OCI-LY3 (cell line): ENCODE measurements around the gene ATP1A4.

ENCODE experiments used
- H2AFZ ChIP-seq: fragments of 200-600, 300-600 bp; shearing (Covaris generic); 2 replicates; pipeline ENCODE4 v1.6.0; 2014; ENCODE audit warnings: antibody characterized with exemption, low read depth, low read length
- H3K27ac ChIP-seq: fragments of 200-600, 300-600 bp; sonication (generic); 2 replicates; pipeline ENCODE4 v1.5.1; 2014; ENCODE audit warnings: mild to moderate bottlenecking, low read length, moderate library complexity, mixed read lengths
- H3K27me3 ChIP-seq: fragments of 200-600, 300-600 bp; sonication (generic); 2 replicates; pipeline ENCODE4 v1.6.1; 2014; ENCODE audit warnings: low read depth, low read length, mixed read lengths
- H3K36me3 ChIP-seq: fragments of 200-600, 300-600 bp; sonication (generic); replicated peaks from 2 replicates; pipeline ENCODE3; 2014; ENCODE audit warnings: low read depth, low read length, mixed read lengths
- H3K4me1 ChIP-seq: fragments of 300-600, 200-600 bp; sonication (generic); 2 replicates; pipeline ENCODE4 v1.6.1; 2014; ENCODE audit warnings: low read length, mixed read lengths
- H3K4me2 ChIP-seq: fragments of 200-600, 300-600 bp; sonication (generic); 2 replicates; pipeline ENCODE4 v1.6.1; 2014; ENCODE audit warnings: low read length, mixed read lengths
- H3K4me3 ChIP-seq: fragments of 300-600, 200-600 bp; sonication (generic); 2 replicates; pipeline ENCODE4 v1.5.1; 2014; ENCODE audit warnings: antibody characterized with exemption, mild to moderate bottlenecking, low read length, moderate library complexity
- H3K79me2 ChIP-seq: fragments of 300-600, 200-600 bp; shearing (Covaris generic); 2 replicates; pipeline ENCODE4 v1.6.1; 2014; ENCODE audit warnings: mild to moderate bottlenecking, low read length, mixed read lengths
- H3K9ac ChIP-seq: fragments of 300-600, 200-600 bp; shearing (Covaris generic); 2 replicates; pipeline ENCODE4 v1.6.0; 2014; ENCODE audit warnings: mild to moderate bottlenecking, low read length, moderate library complexity
- H3K9me3 ChIP-seq: fragments of 200-600, 300-600 bp; shearing (Covaris generic); 2 replicates; pipeline ENCODE4 v1.6.1; 2014; ENCODE audit warnings: low read length, mixed read lengths; ENCODE audit not compliant: insufficient read depth
- H4K20me1 ChIP-seq: fragments of 200-600, 300-600 bp; sonication (generic); 2 replicates; pipeline ENCODE4 v1.6.1; 2016; ENCODE audit warnings: low read length, mixed read lengths; ENCODE audit not compliant: insufficient read depth
- EZH2phosphoT487 ChIP-seq: fragments of 200-600 bp; shearing (Covaris generic); IDR thresholded peaks from 2 replicates; pipeline ENCODE4 v1.6.1; 2018; ENCODE audit warnings: antibody characterized with exemption, mixed run types, low read depth
- TF ChIP-seq, protein P1 (sequence below): fragments of 200-600, 300-600 bp; sonication (generic); IDR thresholded peaks from 2 replicates; pipeline ENCODE4 v1.5.1; 2014; ENCODE audit warnings: antibody characterized with exemption, low read length, low read depth

The ATP1A4 gene

GRCh38 chr1:160129558-160129957 lies 21.8 kb upstream of the ATP1A4 start:
- Histone ChIP-seq H4K20me1 (no peaks in the 10 kb centered on the region), H3K4me3 (no peak overlapping the region), H3K79me2 (no peaks in the 10 kb centered on the region), H3K4me2 (no peak overlapping the region), H3K4me1 (peaks cover 8% of the 10 kb centered on the region), H3K27me3 (peaks cover 18% of the 10 kb centered on the region; the same call in 1 of the 2 replicates), H2AFZ (no peak overlapping the region), H3K9ac (no peak overlapping the region), H3K36me3 (no peaks in the 10 kb centered on the region), H3K27ac (no peak overlapping the region), H3K9me3 (no peaks in the 10 kb centered on the region)
- TF ChIP-seq, protein P1, sequence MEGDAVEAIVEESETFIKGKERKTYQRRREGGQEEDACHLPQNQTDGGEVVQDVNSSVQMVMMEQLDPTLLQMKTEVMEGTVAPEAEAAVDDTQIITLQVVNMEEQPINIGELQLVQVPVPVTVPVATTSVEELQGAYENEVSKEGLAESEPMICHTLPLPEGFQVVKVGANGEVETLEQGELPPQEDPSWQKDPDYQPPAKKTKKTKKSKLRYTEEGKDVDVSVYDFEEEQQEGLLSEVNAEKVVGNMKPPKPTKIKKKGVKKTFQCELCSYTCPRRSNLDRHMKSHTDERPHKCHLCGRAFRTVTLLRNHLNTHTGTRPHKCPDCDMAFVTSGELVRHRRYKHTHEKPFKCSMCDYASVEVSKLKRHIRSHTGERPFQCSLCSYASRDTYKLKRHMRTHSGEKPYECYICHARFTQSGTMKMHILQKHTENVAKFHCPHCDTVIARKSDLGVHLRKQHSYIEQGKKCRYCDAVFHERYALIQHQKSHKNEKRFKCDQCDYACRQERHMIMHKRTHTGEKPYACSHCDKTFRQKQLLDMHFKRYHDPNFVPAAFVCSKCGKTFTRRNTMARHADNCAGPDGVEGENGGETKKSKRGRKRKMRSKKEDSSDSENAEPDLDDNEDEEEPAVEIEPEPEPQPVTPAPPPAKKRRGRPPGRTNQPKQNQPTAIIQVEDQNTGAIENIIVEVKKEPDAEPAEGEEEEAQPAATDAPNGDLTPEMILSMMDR, result no peak
- TF ChIP-seq EZH2phosphoT487, result no peak

- Histone ChIP-seq H3K27ac (no peak overlapping the region), H3K27me3 (peaks cover 18% of the 10 kb centered on the region; the same call in 1 of the 2 replicates), H3K79me2 (no peaks in the 10 kb centered on the region), H3K36me3 (no peaks in the 10 kb centered on the region), H3K9ac (no peak overlapping the region), H3K4me2 (no peak overlapping the region), H3K4me3 (no peak overlapping the region), H4K20me1 (no peaks in the 10 kb centered on the region), H3K9me3 (no peaks in the 10 kb centered on the region), H3K4me1 (peaks cover 12% of the 10 kb centered on the region), H2AFZ (no peak overlapping the region)
- TF ChIP-seq EZH2phosphoT487, result no peak
- TF ChIP-seq, protein P1, result no peak
Measured at GRCh38 chr1:160129966-160130365, 21.4 kb upstream of the ATP1A4 start.

- no peak overlapping the region for H3K27ac ChIP-seq
- H3K9me3 ChIP-seq, result no peaks in the 10 kb centered on the region
Measured at GRCh38 chr1:160130486-160130885, 20.9 kb upstream of the ATP1A4 start.

DNA sequence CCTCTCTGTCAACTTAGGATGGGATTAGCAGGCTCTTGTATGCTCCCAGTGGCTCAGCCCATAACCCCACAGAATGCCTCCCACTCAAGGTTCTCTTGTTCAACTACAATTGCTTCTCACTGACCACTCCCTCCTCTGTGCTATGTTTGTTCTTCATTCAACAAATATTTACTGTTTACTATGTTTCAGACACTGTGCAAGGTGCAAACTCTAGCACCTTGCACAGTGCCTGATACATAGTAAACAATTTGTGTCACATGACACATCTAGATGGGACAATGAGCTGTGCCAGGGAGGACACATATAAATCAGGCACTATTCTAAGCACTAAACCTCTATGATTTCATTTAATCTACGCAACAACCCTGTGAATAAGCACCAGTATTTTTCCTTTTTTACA lies 20.5 kb upstream of the ATP1A4 start:
- TF ChIP-seq, protein P1, result no peak
- TF ChIP-seq EZH2phosphoT487, result no peak
- H3K36me3 ChIP-seq, result no peaks in the 10 kb centered on the region
- H3K4me2 ChIP-seq, result no peak overlapping the region
- peaks cover 18% of the 10 kb centered on the region for H3K4me1 ChIP-seq
- H3K9me3 ChIP-seq, result no peaks in the 10 kb centered on the region
- peaks cover 18% of the 10 kb centered on the region; the same call in 1 of the 2 replicates for H3K27me3 ChIP-seq
- no peaks in the 10 kb centered on the region for H4K20me1 ChIP-seq
- H3K27ac ChIP-seq, result no peak overlapping the region
- no peak overlapping the region for H3K9ac ChIP-seq
- no peak overlapping the region for H3K4me3 ChIP-seq
- no peak overlapping the region for H2AFZ ChIP-seq
- no peaks in the 10 kb centered on the region for H3K79me2 ChIP-seq

More at GRCh38 chr1:160130486-160130885, 20.9 kb upstream of the ATP1A4 start:
- Histone ChIP-seq H3K27me3 (peaks cover 18% of the 10 kb centered on the region; the same call in 1 of the 2 replicates), H3K4me2 (no peak overlapping the region), H2AFZ (no peak overlapping the region), H3K79me2 (no peaks in the 10 kb centered on the region), H3K4me3 (no peak overlapping the region), H3K9ac (no peak overlapping the region), H3K4me1 (peaks cover 17% of the 10 kb centered on the region), H3K36me3 (no peaks in the 10 kb centered on the region), H4K20me1 (no peaks in the 10 kb centered on the region)
- TF ChIP-seq, protein P1, result no peak
- no peak for TF ChIP-seq EZH2phosphoT487
